HL-60 (cell line): ENCODE data around the gene ANKRD17.

Source experiments
- DNase-seq, 2 experiments: peaks; one replicate each; pipeline ENCODE4 v3.0.0-alpha.2; 2010 to 2020; ENCODE audit warnings: low read depth in 1 of 2, low spot score in 1 of 2
- H3K27ac ChIP-seq: fragments of 250-450 bp; sonication (Bioruptor Pico); replicated peaks from 2 replicates; pipeline ENCODE4 v1.5.1; 2020; ENCODE audit warnings: mild to moderate bottlenecking, moderate library complexity
- H3K27me3 ChIP-seq: fragments of 250-450 bp; sonication (Bioruptor Pico); 2 replicates; pipeline ENCODE4 v1.5.1; 2021; ENCODE audit warnings: mild to moderate bottlenecking, moderate library complexity; ENCODE audit not compliant: insufficient read depth, poor library complexity, severe bottlenecking
- H3K4me3 ChIP-seq: replicated peaks from 2 replicates; pipeline ENCODE4 v1.5.1; 2011; ENCODE audit warnings: mild to moderate bottlenecking, control low read depth, low read length; ENCODE audit not compliant: insufficient read depth
- GABPA ChIP-seq: IDR thresholded peaks from 2 replicates; pipeline ENCODE4 v1.6.1; 2012; ENCODE audit warnings: low read depth
- POLR2AphosphoS5 ChIP-seq: IDR thresholded peaks from 2 replicates; pipeline ENCODE4 v1.6.1; 2012; ENCODE audit warnings: low read depth
- SPI1 ChIP-seq: IDR thresholded peaks from 2 replicates; pipeline ENCODE4 v1.6.1; 2012; ENCODE audit warnings: low read depth, mild to moderate bottlenecking, borderline replicate concordance
- TF ChIP-seq, protein P1 (sequence below): IDR thresholded peaks from 2 replicates; pipeline ENCODE4 v1.6.1; 2012; ENCODE audit warnings: low read depth; ENCODE audit not compliant: insufficient replicate concordance
- TF ChIP-seq, protein P2 (sequence below): IDR thresholded peaks from one replicate; pipeline ENCODE4 v1.5.1; 2011; ENCODE audit warnings: low read length, control low read depth, inconsistent platforms; ENCODE audit not compliant: insufficient read depth

Gene ANKRD17

DNA sequence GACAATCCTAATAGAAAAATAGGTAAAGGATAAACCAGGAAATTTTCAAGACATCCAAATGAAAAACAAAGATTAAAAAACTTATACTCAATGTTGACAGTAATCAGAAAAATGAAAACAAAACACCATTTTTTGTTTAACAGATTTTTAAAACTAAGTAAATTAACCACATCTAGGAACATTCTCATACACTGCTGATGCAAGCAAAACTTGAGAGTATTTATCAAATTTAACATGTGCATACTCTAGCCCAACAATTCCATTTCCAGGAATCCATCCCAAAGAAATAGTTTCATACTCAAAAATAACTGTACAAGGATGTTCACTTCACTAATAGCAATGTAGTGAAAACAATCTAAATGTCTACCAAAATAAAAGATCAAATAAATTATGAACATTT is 11.5 kb downstream of the ANKRD17 start:
- Histone ChIP-seq H3K27me3 (no peaks in the 10 kb centered on the region), H3K27ac (no peak overlapping the region), H3K4me3 (no peak overlapping the region)
- no peak for DNase-seq
- TF ChIP-seq, protein P1, sequence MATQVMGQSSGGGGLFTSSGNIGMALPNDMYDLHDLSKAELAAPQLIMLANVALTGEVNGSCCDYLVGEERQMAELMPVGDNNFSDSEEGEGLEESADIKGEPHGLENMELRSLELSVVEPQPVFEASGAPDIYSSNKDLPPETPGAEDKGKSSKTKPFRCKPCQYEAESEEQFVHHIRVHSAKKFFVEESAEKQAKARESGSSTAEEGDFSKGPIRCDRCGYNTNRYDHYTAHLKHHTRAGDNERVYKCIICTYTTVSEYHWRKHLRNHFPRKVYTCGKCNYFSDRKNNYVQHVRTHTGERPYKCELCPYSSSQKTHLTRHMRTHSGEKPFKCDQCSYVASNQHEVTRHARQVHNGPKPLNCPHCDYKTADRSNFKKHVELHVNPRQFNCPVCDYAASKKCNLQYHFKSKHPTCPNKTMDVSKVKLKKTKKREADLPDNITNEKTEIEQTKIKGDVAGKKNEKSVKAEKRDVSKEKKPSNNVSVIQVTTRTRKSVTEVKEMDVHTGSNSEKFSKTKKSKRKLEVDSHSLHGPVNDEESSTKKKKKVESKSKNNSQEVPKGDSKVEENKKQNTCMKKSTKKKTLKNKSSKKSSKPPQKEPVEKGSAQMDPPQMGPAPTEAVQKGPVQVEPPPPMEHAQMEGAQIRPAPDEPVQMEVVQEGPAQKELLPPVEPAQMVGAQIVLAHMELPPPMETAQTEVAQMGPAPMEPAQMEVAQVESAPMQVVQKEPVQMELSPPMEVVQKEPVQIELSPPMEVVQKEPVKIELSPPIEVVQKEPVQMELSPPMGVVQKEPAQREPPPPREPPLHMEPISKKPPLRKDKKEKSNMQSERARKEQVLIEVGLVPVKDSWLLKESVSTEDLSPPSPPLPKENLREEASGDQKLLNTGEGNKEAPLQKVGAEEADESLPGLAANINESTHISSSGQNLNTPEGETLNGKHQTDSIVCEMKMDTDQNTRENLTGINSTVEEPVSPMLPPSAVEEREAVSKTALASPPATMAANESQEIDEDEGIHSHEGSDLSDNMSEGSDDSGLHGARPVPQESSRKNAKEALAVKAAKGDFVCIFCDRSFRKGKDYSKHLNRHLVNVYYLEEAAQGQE: no peak
- TF ChIP-seq POLR2AphosphoS5: no peak
- no peak for TF ChIP-seq SPI1
- TF ChIP-seq GABPA: no peak

DNA sequence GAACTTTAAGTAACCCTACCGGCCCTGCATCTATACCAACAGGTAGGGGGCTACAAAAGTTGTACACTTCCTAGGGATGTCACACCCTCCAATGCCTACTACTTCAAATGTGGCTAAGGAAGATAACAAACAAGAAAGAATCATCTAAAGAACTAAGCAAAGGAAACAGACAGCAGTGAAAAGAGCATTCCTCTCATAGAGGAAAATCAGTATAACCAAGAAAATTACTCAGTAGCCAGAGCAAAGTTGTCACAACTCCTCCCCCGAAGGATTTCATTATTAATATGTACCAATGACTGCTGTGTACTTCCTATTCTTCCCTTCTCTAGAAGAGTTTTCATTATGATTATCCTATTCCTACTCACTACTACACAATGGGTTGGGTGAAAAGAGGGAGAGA is 12.6 kb downstream of the ANKRD17 start:
- DNase-seq: no peak

DNA sequence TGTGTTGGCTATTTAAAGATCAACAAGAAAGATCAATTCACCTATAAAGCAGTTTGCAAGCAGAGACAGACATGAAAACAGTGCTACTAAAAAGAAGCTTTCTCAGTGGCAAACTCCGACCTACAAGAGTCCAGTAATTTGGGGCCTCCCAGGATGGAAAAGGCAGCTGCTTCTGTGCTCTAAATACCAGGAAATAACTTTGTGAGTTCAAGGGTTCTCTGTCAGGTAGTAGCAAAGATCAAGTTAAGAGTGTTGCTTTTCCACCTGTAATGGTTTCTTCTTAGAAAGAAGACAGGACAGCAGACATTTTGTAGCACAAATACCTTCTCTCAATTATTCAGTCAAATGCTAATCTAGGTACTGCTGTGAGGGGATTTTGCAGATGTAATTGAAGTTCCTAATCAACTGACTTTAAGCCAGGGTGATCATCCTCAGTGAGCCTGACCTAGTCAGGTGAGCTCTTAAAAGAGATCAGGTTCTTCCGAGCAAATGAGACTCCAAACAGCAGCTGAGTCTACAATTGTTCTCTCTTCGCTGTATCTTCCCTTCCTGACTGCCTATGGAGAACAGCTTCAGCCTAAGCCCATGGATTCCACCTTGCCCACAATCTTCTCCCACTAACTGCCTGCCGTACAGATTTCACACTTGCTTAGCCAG is 13.5 kb downstream of the ANKRD17 start:
- H3K27me3 ChIP-seq: no peaks in the 10 kb centered on the region
- TF ChIP-seq GABPA: no peak
- TF ChIP-seq, protein P1: no peak
- H3K4me3 ChIP-seq: no peak overlapping the region
- H3K27ac ChIP-seq: no peak overlapping the region
- DNase-seq: no peak

More for the DNA sequence above, 12.6 kb downstream of the ANKRD17 start:
- Histone ChIP-seq H3K4me3 (no peak overlapping the region), H3K27ac (no peak overlapping the region), H3K27me3 (no peaks in the 10 kb centered on the region)
- TF ChIP-seq, protein P1: no peak
- TF ChIP-seq POLR2AphosphoS5 (no peak), SPI1 (no peak), GABPA (no peak)
- TF ChIP-seq, protein P2, sequence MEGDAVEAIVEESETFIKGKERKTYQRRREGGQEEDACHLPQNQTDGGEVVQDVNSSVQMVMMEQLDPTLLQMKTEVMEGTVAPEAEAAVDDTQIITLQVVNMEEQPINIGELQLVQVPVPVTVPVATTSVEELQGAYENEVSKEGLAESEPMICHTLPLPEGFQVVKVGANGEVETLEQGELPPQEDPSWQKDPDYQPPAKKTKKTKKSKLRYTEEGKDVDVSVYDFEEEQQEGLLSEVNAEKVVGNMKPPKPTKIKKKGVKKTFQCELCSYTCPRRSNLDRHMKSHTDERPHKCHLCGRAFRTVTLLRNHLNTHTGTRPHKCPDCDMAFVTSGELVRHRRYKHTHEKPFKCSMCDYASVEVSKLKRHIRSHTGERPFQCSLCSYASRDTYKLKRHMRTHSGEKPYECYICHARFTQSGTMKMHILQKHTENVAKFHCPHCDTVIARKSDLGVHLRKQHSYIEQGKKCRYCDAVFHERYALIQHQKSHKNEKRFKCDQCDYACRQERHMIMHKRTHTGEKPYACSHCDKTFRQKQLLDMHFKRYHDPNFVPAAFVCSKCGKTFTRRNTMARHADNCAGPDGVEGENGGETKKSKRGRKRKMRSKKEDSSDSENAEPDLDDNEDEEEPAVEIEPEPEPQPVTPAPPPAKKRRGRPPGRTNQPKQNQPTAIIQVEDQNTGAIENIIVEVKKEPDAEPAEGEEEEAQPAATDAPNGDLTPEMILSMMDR: no peak

DNA sequence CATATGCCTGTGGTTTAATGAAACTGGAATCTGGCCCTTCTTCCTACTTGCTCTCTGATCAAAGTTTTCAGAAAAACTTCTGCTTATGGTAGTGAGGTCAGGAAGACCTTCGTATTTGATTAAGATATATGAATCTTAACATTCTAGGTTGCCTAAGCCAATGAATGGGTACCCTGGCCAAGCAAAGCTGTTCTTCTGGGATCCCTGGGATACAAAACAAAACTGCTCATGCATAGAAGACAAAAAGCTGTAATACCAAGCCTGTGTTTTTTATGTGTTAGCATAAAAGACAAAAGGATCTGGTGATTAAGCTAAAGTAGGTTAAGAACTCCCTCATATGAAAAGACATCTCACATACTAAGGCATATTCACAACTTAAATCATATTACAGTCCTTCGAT is 21.6 kb downstream of the ANKRD17 start:
- Histone ChIP-seq H3K4me3 (no peak overlapping the region), H3K27ac (no peak overlapping the region), H3K27me3 (no peaks in the 10 kb centered on the region)
- no peak for DNase-seq
- TF ChIP-seq POLR2AphosphoS5 (no peak), GABPA (no peak), SPI1 (no peak)
- TF ChIP-seq, protein P2: no peak
- TF ChIP-seq, protein P1: no peak
